ENCODE data around the gene SMAD1.

GRCh38 chr4:145493166-145493565 lies 11.5 kb downstream of the SMAD1 start:
- TF ChIP-seq, protein P1, sequence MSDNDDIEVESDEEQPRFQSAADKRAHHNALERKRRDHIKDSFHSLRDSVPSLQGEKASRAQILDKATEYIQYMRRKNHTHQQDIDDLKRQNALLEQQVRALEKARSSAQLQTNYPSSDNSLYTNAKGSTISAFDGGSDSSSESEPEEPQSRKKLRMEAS (CRISPR knock-in tag; IDR thresholded peaks at IDR 0.05): no peak
- TF ChIP-seq ZNF416 (CRISPR knock-in tag; IDR thresholded peaks at IDR 0.05): no peak
- TF ChIP-seq, protein P2, sequence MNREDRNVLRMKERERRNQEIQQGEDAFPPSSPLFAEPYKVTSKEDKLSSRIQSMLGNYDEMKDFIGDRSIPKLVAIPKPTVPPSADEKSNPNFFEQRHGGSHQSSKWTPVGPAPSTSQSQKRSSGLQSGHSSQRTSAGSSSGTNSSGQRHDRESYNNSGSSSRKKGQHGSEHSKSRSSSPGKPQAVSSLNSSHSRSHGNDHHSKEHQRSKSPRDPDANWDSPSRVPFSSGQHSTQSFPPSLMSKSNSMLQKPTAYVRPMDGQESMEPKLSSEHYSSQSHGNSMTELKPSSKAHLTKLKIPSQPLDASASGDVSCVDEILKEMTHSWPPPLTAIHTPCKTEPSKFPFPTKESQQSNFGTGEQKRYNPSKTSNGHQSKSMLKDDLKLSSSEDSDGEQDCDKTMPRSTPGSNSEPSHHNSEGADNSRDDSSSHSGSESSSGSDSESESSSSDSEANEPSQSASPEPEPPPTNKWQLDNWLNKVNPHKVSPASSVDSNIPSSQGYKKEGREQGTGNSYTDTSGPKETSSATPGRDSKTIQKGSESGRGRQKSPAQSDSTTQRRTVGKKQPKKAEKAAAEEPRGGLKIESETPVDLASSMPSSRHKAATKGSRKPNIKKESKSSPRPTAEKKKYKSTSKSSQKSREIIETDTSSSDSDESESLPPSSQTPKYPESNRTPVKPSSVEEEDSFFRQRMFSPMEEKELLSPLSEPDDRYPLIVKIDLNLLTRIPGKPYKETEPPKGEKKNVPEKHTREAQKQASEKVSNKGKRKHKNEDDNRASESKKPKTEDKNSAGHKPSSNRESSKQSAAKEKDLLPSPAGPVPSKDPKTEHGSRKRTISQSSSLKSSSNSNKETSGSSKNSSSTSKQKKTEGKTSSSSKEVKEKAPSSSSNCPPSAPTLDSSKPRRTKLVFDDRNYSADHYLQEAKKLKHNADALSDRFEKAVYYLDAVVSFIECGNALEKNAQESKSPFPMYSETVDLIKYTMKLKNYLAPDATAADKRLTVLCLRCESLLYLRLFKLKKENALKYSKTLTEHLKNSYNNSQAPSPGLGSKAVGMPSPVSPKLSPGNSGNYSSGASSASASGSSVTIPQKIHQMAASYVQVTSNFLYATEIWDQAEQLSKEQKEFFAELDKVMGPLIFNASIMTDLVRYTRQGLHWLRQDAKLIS (CRISPR knock-in tag; IDR thresholded peaks at IDR 0.05; ENCODE audit: borderline replicate concordance): no peak
- TF ChIP-seq, protein P3, sequence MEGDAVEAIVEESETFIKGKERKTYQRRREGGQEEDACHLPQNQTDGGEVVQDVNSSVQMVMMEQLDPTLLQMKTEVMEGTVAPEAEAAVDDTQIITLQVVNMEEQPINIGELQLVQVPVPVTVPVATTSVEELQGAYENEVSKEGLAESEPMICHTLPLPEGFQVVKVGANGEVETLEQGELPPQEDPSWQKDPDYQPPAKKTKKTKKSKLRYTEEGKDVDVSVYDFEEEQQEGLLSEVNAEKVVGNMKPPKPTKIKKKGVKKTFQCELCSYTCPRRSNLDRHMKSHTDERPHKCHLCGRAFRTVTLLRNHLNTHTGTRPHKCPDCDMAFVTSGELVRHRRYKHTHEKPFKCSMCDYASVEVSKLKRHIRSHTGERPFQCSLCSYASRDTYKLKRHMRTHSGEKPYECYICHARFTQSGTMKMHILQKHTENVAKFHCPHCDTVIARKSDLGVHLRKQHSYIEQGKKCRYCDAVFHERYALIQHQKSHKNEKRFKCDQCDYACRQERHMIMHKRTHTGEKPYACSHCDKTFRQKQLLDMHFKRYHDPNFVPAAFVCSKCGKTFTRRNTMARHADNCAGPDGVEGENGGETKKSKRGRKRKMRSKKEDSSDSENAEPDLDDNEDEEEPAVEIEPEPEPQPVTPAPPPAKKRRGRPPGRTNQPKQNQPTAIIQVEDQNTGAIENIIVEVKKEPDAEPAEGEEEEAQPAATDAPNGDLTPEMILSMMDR (IDR thresholded peaks at IDR 0.05): no peak
